ENCODE data around the gene NCBP2.

The NCBP2 gene

DNA sequence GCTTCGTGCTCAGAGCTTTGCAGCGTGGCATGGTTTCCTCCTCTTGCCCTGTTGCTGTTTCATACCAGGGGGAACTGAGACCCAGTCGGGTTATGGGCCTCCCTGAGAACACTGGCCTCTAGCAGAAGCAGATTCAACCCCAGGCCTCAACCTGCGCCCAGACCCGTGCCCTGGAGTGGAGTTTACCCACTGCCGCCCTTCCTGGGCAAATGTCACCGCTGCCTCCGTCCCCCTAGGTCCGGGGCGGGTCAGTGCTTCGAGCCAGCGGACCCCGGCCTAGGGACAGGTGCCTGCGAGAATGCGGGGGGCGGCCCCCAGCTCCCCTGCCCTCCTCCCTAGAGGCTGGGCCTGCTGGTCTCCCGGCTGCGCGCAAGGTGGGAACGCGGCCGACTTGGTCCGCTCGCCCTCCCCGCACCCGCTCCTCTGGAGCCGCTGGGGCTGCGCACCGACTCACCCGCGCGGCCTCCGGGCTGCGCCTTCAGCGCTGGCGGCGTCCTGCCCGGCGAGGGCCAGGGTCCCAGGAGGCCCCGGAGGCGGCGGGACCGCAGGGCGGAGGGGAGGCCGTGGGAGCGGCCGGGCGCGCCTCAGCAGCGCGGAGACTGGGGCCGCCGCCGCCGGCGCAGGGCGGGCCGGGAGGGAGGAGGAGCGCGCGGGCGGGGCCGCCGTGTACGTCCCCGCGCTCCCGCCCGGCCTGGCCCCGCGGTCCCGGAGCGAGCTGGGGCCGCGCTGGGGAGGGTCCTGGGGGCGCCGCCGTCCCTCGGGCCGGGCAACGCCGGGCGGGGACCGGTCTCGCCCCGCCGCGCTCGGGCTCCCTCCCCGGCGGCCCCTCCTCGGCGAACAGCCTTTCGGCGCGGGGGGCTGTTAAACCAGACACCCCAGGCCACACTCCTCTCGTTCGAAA is 26.2 kb upstream of the NCBP2 start, which contains the start of gene PIGZ:
Gene PIGZ (minus strand): TSS at position 601 of the 901 bp plus-strand sequence. CDS start 16,802 bp downstream, outside the sequence.
- no peak for DNase-seq (ENCODE audit: low read depth, low spot score)

DNA sequence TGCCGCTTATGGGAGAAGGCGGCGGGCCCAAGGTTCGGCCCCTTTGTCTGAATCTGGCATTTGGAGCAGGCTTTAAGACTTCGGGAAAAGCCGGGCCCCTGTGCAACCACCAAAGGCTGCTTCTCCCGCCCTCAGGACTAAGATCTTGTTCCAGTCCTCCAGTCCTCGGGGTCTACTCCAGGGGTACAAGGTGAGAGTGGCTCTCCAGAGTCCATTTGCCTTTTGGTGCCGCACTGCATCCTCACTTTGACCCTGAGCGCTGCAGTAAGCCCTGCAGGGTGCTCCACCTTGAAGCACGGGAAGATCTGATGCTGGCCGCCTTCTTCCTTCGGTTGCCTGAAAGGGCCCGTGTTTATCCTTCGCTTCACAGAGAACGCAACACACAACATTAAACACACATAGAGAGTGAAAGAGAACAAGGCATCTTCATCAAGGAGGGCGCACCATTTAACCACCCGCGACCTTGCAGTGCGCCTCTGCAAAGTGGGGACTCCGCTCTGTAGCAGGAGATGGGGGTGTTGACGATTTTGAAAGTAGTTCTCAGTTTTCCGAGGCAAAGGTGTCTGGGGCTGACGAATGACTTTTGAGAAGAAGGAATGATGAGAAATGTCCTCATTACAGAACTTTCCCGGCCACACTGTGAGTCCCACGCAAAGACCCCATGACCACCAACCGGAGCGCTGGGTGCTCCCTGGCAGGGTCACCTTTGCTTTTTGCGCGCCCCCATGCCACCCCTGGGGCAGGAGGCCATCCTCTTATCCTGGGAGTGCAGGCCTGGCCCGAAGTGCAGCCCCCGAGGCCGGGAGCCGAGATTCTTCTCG is 25.3 kb upstream of the NCBP2 start:
- DNase-seq (ENCODE audit: low read depth, low spot score), result no peak

DNA sequence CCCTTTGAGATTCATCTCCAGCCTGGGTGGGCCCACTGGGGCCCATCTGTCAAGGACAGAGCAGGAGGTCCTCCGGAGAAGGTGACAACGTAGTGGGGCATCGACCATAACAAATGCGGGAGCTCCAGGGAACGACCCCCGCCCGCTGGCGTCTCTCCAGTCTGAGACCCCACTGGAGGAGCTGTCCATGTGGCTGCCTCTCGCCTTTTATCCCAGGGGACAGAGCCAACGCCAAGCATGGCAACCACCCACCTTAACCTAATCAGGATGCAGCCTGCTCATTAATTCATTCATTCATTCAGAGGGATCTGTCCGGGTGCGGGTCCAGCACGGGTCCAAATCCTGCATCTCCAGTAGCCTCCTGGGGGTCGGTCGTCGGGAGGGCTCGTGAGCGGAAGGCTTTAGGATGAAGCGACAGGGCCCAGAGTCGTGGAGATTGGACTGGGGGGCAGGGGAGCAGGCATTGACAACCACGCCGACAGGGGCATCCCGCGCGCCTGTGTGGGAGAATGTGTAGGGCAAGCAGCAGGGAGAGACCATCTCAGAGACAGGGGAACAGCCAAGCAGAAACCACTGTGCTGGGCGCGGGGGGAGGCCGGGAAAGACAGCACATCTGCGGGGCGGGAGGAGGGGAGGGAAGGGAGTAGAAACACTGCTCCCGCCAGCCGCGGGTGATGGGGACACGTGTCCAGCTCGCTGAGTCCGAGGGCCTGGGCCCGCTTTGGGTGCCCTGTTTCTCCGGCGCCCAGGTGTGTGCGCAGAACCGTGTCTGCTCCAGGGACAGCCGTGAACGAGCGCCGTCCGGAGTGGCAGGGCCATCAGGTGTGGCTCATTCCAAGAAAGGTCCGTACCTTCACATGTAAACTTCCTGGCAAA is 24.4 kb upstream of the NCBP2 start:
- DNase-seq (ENCODE audit: low read depth, low spot score), result peak; percentile 74

DNA sequence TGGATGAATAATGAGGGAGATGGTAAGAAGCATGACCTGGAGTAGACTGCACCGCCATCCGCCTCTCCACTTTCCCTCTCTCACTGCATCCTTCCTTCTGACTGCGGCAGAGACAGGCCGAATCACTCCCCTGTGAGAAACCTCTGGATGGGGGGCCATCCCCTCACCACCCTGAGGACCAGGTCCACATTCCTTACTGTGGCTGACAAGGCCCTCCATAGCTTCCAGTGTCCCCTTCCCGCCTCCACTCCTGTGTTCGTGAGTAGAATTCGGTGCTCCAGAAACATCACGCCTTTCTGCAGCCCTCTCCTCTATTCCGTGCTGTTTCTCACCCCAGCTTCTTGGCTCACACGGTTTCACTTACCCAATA is 23.5 kb upstream of the NCBP2 start:
- no peak for DNase-seq (ENCODE audit: low read depth, low spot score)

DNA sequence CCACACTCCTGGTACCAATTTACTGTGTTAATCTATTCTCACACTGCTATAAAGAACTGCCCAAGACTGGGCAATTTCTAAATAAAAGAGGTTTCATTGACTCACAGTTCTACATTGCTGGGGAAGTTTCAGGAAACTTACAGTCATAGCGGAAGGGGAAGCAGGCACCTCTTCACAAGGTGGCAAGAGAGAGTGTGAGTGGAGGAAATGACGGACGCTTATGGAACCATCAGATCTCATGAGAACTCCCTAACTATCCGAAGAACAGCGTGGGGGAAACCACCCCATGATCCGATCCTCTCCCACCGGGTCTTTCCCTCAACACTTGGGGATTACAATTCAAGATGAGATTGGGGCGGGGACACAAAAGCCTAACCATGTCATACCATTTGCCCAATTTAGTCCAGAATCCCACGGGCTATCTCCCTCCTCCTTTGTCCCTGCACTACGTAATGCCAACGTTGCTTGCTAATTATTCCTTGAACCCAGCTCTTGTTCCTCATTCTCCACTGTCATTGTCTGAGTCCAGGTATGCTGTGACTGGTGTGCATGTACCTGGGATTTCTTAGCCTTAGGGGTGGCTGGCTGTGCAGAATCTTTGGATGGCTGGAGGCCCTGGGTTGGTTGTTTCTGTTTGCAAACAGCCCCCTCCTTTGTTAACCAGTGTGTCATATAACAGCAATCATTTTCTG is 22.9 kb upstream of the NCBP2 start:
- DNase-seq (ENCODE audit: low read depth, low spot score), result no peak

DNA sequence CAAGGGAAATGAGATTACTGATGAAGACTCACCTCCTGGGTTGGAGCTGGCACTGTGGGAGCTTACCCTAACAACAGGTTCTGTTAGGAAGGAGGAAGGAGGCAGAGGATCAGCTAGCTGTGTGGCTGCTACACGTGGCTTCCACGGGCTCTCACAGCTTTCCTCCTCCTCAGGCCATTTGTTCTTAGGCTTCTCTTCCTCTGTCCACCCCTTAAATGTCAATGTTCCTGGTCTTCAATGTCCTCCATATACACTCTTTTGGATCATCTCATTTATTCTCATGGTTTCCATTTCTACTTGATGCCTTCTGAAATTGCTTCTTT is 21.3 kb upstream of the NCBP2 start:
- DNase-seq (ENCODE audit: low read depth, low spot score), result no peak

DNA sequence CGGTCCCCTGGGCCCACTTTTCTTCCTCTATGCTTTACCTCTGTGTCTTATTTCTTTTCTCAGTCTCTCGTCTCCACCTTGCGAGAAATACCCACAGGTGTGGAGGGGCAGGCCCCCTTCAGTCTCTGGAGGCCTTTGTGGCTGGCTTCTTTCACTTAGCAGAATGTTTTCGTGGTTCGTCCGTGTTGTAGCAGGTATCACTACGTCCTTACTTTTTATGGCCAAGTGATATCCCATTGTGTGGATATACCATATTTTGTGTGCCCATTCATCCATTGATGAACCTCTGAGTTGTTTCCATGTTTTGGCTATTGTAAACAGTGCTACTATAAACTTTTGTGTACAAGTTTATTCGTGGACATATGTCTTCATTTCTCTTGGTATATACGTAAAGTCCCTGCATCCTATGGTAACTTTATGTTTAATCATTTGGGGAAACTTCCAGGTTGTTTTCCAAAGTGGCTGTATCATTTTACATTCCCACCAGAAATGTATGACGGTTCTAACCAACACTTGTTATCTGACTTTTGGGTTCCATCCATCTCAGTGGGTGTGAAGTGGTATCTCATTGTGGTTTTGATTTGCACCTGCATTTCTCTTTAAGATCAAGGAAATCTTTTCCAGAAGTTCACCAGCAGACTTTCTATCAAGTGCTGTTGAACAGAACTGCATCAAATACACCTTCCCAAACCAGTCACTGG is 20.8 kb upstream of the NCBP2 start:
- no peak for DNase-seq (ENCODE audit: low read depth, low spot score)

- DNase-seq (ENCODE audit: low read depth, low spot score), result no peak
Measured at GRCh38 chr3:196962108-196962929, 20.0 kb upstream of the NCBP2 start.

DNA sequence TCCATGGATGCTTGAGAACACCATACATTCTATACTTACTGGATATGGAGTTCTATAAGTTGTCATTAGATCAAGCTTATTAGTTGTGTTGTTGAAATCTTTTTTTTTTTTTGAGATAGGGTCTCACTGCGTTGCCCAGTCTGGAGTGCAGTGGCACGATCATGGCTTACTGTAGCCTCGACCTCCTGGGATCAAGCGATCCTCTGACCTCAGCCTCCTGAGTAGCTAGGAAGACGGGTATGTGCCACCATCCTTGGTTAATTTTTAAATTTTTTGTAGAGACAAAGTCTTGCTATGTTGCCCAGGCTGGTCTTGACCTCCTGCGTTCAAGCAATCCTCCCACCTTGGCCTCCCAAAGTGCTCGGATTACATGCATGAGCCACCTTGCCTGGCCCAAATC is 12.5 kb upstream of the NCBP2 start:
- DNase-seq (ENCODE audit: low read depth, low spot score), result no peak

DNA sequence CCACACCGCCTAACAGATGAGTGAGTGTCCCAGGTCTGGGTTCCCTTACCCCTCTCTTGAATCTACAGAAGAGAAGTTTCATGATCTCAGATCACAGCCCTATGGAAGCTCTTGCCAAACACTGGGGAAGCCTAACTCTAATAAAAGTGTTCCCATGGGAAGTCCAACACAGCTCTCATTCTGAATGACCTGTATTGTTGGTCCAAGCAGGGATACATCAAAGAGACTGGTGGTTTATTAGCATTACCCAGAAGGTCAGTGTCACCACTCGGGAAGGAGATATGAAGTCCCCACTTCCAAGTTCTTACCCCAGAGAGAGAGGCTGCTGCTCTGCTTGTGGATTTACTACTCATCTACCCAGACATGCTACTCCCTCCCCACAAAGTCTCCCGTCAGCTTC is 9.0 kb upstream of the NCBP2 start:
- DNase-seq (ENCODE audit: low read depth, low spot score), result no peak

- no peak for DNase-seq (ENCODE audit: low read depth, low spot score)
Measured at GRCh38 chr3:196949750-196950149, 7.4 kb upstream of the NCBP2 start.

- DNase-seq (ENCODE audit: low read depth, low spot score), result no peak
Measured at GRCh38 chr3:196949285-196949619, 6.9 kb upstream of the NCBP2 start.

DNA sequence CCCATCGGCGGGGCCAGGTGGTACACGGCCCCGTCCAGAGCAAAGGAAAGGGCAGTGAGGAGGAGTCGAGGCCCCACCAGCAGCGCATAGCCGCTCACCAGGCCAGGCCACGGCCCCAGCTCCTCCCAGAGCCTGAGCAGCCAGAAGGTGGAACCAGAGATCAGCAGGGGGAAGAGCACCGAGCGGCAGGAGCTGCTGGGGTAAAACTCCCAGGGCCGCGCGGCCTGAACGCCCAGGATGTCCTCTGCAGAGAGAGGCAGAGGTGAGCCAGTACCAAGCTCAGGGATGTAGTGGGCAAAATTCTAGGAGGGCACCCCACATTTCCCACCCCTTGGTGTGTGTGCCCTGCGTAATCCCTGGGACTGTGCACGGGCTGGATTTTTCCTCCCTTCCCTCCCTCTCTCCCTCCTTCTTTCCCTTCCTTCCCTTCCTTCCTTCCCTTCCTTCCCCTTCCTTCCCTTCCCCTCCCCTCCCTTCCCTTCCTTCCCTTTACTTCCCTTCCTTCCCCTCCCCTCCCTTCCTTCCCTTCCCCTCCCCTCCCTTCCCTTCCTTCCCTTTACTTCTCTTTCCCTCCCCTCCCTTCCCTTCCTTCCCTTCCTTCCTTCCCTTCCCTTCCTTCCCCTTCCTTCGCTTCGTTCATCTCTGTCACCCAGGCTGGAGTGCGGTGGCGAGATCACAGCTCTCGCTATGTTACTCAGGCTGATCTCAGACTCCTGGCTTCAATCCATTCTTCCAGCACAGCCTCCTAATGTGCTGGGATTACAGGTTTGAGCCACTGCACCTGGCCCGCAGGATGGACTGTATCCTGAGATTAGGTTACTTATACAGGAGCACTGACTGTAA is 6.3 kb upstream of the NCBP2 start:
- peak; percentile 89 for DNase-seq (ENCODE audit: low read depth, low spot score)

DNA sequence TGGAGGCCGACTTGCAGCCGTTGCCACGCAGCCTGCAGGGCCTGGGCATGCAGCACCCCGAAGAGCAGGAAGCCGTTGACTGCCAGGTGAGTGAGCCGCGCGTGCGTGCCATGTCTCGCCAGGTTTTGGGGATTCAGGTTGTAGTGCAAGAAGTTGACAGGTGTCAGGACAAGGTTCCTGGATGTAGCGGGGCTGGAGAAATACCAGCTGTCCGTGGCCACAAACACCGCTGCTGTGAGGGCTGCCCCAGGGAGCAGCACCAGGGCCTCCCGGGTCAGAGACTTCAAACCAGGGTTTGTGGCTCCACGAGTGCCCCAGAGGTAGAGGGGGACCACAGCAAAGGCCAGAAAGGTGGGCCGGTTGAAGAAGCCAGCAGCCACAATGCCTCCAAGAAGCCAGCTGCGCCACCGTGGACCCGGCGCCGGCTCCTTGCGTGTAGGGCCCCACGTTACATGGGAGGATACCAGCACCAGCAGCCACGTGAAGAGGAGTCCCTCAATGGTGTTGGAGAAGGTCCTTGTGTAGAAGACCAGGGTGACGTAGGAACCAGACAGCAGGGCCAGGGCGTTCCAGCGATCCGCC is 5.6 kb upstream of the NCBP2 start:
- no peak for DNase-seq (ENCODE audit: low read depth, low spot score)

DNA sequence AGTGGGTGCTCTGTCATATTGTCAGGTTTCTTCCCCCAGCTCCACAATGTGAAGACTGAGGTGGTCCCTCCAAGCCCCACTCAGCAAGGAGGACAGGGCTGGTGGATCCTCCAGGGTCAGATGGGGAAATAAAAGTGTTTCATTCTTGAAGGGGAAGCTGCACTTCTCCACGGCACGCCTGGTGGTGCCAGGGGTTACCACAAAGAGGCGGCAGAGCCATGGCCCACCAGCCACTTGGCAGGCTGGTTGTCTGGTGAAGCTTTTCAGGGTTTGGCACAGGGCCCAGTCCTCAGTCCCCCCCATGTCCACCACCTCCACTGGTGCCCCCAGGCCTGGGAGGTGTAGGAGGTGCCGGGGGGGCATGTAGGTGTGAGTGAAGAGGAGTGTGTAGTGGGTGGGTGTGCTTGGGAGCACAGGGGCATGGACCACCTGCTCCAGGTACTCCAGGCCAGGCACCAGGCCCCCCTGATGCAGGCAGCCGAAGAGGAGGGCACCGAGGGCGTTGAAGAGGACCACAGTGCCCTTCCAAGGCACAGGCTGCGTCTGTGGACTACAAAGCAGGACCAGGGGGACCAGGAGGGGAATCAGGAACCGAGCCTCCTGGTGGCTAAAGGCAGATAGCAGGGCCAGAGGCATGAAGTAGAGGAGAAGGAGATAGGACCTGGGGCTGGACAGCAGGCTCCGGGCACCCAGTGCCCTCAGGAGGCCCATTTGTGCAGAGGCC is 5.0 kb upstream of the NCBP2 start:
- peak; percentile 52 for DNase-seq (ENCODE audit: low read depth, low spot score)

DNA sequence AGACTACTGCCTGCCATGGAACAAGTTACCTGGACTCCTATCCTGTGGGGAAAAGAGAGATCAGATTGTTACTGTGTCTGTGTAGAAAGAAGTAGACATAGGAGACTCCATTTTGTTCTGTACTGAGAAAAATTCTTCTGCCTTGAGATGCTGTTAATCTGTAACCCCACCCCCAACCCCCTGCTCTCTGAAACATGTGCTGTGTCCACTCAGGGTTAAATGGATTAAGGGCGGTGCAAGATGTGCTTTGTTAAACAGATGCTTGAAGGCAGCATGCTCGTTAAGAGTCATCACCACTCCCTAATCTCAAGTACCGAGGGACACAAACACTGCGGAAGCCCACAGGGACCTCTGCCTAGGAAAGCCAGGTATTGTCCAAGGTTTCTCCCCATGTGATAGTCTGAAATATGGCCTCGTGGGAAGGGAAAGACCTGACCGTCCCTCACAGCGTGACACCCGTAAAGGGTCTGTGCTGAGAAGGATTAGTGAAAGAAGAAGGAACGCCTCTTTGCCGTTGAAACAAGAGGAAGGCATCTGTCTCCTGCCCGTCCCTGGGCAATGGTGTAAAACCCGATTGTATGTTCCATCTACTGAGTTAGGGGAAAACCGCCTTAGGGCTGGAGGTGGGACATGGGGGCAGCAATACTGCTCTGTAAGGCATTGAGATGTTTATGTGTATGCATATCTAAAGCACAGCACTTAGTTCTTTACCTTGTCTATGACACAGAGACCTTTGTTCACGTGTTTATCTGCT is 1.9 kb upstream of the NCBP2 start:
- DNase-seq (ENCODE audit: low read depth, low spot score), result peak; percentile 64

- no peak for DNase-seq (ENCODE audit: low read depth, low spot score)
Measured at GRCh38 chr3:196942915-196943277, 568 bp upstream of the NCBP2 start.

All from ELF-1 (cell line).